OCI-LY7 (cell line): ENCODE results near the gene URM1. TPM values are rescaled to one million over a fixed set of nuclear protein-coding genes. Genes with fewer than 3 reads are reported as not detected.

Experiments used
- BruUV-seq: library from RNA; stranded (reverse); fragments of 400-500 nt; replicated peaks from 2 replicates; lab custom pipeline; 2021; lab: Mats Ljungman, UMichigan
- CTCF ChIA-PET: fragments of 300-600 bp; sonication (Branson Sonifier 250); formaldehyde crosslinking; loops from one replicate; lab custom pipeline; 2022; ENCODE audit warnings: antibody characterized with exemption; ENCODE audit not compliant: unreplicated experiment; lab: Charles Lee
- POLR2A ChIA-PET: fragments of 300-600 bp; sonication (Branson Sonifier 250); formaldehyde crosslinking; loops from one replicate; lab custom pipeline; 2022; ENCODE audit warnings: antibody characterized with exemption; lab: Charles Lee
- DNase-seq: peaks from one replicate; pipeline ENCODE4 v3.0.0-alpha.2; 2015; ENCODE audit warnings: low spot score
- H2AFZ ChIP-seq: fragments of 200-600 bp; sonication (generic), shearing (Covaris generic); 2 replicates; pipeline ENCODE4 v1.6.1; 2014; ENCODE audit warnings: mild to moderate bottlenecking, antibody characterized with exemption, low read length, moderate library complexity
- H3K27ac ChIP-seq: fragments of 200-600 bp; sonication (generic); 2 replicates; pipeline ENCODE4 v1.5.1; 2014; ENCODE audit warnings: mixed run types, low read depth, mild to moderate bottlenecking, moderate library complexity, low read length, inconsistent platforms; ENCODE audit not compliant: poor library complexity, severe bottlenecking
- H3K36me3 ChIP-seq: fragments of 200-600 bp; sonication (generic); 2 replicates; pipeline ENCODE4 v1.6.1; 2014; ENCODE audit warnings: mild to moderate bottlenecking, antibody characterized with exemption, low read length, moderate library complexity, mixed read lengths; ENCODE audit not compliant: insufficient read depth
- H3K4me1 ChIP-seq: fragments of 200-600 bp; sonication (generic); 2 replicates; pipeline ENCODE4 v1.5.1; 2014; ENCODE audit warnings: mild to moderate bottlenecking, low read length; ENCODE audit not compliant: insufficient read depth, poor library complexity, severe bottlenecking
- H3K4me2 ChIP-seq: fragments of 200-600 bp; sonication (generic); 2 replicates; pipeline ENCODE4 v1.6.1; 2014; ENCODE audit warnings: mild to moderate bottlenecking, low read length
- H3K4me3 ChIP-seq: fragments of 200-600 bp; sonication (generic); 2 replicates; pipeline ENCODE4 v1.5.1; 2014; ENCODE audit warnings: mild to moderate bottlenecking, low read depth, low read length; ENCODE audit not compliant: poor library complexity, severe bottlenecking
- H3K79me2 ChIP-seq: fragments of 200-600 bp; sonication (generic); 2 replicates; pipeline ENCODE4 v1.6.1; 2016; ENCODE audit warnings: low read depth, mild to moderate bottlenecking, low read length, moderate library complexity, mixed read lengths; ENCODE audit not compliant: insufficient read depth
- H3K9me2 ChIP-seq: fragments of 200-600 bp; sonication (generic); 2 replicates; pipeline ENCODE4 v1.6.1; 2016; ENCODE audit warnings: mild to moderate bottlenecking, low read length, mixed read lengths; ENCODE audit not compliant: insufficient read depth
- H3K9me3 ChIP-seq: fragments of 200-600 bp; sonication (generic); 2 replicates; pipeline ENCODE4 v1.6.1; 2014; ENCODE audit warnings: mild to moderate bottlenecking, mixed run types, low read length, mixed read lengths
- H4K20me1 ChIP-seq: fragments of 200-600 bp; sonication (generic); 2 replicates; pipeline ENCODE4 v1.6.1; 2014; ENCODE audit warnings: mild to moderate bottlenecking, antibody characterized with exemption, low read length, moderate library complexity, mixed read lengths; ENCODE audit not compliant: insufficient read depth
- EZH2phosphoT487 ChIP-seq: fragments of 200-600 bp; sonication (generic); IDR thresholded peaks from 2 replicates; pipeline ENCODE4 v1.6.1; 2018; ENCODE audit warnings: low read depth, borderline replicate concordance, mild to moderate bottlenecking, mixed run types, antibody characterized with exemption, low read length, moderate library complexity, mixed read lengths
- intact Hi-C: fragments of 100-400 bp; cut with micrococcal nuclease; formaldehyde crosslinking; loops from one replicate; pipeline ENCODE4 v1.10.0; 2022; ENCODE audit not compliant: unreplicated experiment
- total RNA-seq, 2 experiments: library from RNA; depleted of rRNA in 1 of 2; stranded (reverse); fragments of >200 nt in 1 of 2; shearing (Covaris generic) in 1 of 2; gene quantifications; 2 replicates each; pipeline ENCODE4 v1.2.3, GENCODE V29; 2014 to 2022
- TF ChIP-seq, protein P1 (sequence below): fragments of 200-600 bp; sonication (generic); conservative IDR thresholded peaks from 2 replicates; pipeline ENCODE4 v1.5.1; 2014; ENCODE audit warnings: mild to moderate bottlenecking, antibody characterized with exemption, low read length, moderate library complexity, mixed read lengths

The URM1 gene
- total RNA-seq, 2 experiments from 2014 or later = 58.5 to 60.8 TPM

DNA sequence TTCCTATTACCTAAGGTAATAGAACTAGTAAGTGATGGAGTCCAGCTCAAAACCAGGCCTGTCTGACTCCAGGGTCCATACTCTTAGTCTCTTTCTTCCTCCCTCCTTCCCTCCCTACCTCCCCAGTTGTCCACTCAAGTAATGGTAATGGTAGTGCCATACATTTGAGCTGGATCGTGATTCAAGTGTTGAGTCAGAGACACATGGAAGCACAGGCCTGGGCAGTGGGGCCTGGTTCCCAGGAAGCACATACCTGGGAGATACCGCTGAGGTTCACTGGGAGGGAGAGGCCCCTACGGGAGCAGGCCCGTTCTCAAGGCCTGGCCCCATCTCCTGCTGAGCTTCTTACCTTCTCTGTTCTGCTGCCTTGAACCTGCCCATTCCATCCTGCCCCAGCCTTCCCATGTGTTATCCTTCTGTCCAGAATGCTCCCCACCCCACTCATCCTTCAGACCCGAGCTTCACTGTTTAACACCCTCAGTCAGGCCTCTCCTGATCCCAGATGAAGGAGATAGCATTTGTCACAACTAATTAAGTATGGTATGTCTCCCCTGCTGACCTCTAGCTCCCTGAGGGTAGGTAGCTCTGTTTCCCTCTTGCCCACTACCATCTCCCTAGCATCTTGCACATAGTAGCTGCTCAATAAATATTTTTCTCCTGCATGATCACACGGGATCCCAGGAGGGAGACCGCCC lies 13.8 kb downstream of the URM1 start:
- H3K9me3 ChIP-seq = no peaks in the 10 kb centered on the region
- no peak overlapping the region for H2AFZ ChIP-seq
- no peak overlapping the region for H3K27ac ChIP-seq
- no peaks in the 10 kb centered on the region for H3K79me2 ChIP-seq
- TF ChIP-seq EZH2phosphoT487 = no peak
- TF ChIP-seq, protein P1, sequence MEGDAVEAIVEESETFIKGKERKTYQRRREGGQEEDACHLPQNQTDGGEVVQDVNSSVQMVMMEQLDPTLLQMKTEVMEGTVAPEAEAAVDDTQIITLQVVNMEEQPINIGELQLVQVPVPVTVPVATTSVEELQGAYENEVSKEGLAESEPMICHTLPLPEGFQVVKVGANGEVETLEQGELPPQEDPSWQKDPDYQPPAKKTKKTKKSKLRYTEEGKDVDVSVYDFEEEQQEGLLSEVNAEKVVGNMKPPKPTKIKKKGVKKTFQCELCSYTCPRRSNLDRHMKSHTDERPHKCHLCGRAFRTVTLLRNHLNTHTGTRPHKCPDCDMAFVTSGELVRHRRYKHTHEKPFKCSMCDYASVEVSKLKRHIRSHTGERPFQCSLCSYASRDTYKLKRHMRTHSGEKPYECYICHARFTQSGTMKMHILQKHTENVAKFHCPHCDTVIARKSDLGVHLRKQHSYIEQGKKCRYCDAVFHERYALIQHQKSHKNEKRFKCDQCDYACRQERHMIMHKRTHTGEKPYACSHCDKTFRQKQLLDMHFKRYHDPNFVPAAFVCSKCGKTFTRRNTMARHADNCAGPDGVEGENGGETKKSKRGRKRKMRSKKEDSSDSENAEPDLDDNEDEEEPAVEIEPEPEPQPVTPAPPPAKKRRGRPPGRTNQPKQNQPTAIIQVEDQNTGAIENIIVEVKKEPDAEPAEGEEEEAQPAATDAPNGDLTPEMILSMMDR = no peak
- no TSS peak for BruUV-seq
- DNase-seq = no peak
- ChIA-PET CTCF (no interaction called here), POLR2A (interaction anchor here (0.6 to 1.9 kb wide), 2 partner anchors 14 to 46 kb away, joined by 3 to 8 read pairs; partner anchors contain the start of gene URM1)
- no peaks in the 10 kb centered on the region for H4K20me1 ChIP-seq
- peaks cover 86% of the 10 kb centered on the region; the same call in 1 of the 2 replicates for H3K36me3 ChIP-seq
- H3K9me2 ChIP-seq = no peaks in the 10 kb centered on the region
- no peak overlapping the region for H3K4me2 ChIP-seq
- intact Hi-C loops = no loop called here
- no peak overlapping the region for H3K4me3 ChIP-seq
- H3K4me1 ChIP-seq = no peaks in the 10 kb centered on the region

GRCh38 chr9:128385496-128386460 lies 14.6 kb downstream of the URM1 start:
- H4K20me1 ChIP-seq = no peaks in the 10 kb centered on the region
- H3K4me2 ChIP-seq = no peak overlapping the region
- no peaks in the 10 kb centered on the region for H3K9me3 ChIP-seq
- ChIA-PET CTCF (no interaction called here), POLR2A (no interaction called here)
- BruUV-seq = no TSS peak
- TF ChIP-seq EZH2phosphoT487 = no peak
- TF ChIP-seq, protein P1 = no peak
- intact Hi-C loops = no loop called here
- H3K4me3 ChIP-seq = no peak overlapping the region
- no peak for DNase-seq
- no peaks in the 10 kb centered on the region for H3K79me2 ChIP-seq
- peaks cover 86% of the 10 kb centered on the region; the same call in 1 of the 2 replicates for H3K36me3 ChIP-seq
- no peak overlapping the region for H3K27ac ChIP-seq
- no peaks in the 10 kb centered on the region for H3K9me2 ChIP-seq
- no peak overlapping the region for H2AFZ ChIP-seq
- H3K4me1 ChIP-seq = no peaks in the 10 kb centered on the region
